Fibroblast of skin of abdomen (primary cell): ENCODE results near the gene MAP2K5.
A peak's percentile ranks its signal among the peaks of the same experiment; 100 is the strongest.
"Not testable (repeated sequence)": the region's sequence is repeated elsewhere in the genome, so short reads cannot be mapped to it uniquely, and the experiment has no call there.

Experiments
- DNase-seq: peaks from one replicate; pipeline ENCODE4 v3.0.0-alpha.2; 2013

Gene MAP2K5

DNA sequence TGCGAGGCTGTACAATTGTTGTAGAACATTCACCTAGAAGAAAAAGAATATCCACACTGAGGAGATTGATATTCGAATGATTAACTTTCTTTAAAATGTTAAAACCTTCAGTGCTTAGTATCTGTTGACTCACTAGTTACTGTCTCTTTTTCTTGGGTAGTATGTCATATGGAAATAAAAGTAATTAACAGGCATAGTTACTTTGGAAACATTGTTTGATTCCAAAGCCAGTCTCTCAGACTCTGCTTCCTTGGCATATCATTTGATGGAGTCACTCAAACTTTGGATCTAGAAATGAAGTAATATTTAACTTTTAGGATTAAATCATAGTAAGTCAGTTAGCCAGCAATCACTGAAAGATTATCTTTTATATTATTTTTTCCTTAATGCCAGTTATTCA, 63.4 kb downstream of the MAP2K5 start:
- DNase-seq = no peak

DNA sequence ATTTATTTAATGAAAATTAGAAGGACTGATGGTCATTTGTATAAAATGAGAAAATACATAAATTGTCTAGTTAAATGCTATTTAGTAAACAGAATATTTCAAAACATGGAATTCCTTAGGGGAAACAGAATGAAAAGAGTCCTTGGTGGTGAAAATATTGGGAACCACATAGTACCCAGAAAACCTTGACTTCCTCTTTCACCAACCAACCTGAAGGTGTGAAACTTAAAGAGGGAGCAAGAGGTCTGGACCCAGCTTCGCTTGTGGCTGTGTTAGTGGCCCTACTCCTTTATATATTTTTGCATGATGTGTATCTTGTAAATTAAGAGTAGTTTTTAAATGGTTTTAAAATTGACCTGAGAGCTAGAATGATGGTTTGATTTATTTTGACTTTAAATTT, 64.2 kb downstream of the MAP2K5 start:
- DNase-seq = no peak

- DNase-seq = no peak
These were observed 64.8 kb downstream of the MAP2K5 start for GRCh38 chr15:67607329-67607728.

DNA sequence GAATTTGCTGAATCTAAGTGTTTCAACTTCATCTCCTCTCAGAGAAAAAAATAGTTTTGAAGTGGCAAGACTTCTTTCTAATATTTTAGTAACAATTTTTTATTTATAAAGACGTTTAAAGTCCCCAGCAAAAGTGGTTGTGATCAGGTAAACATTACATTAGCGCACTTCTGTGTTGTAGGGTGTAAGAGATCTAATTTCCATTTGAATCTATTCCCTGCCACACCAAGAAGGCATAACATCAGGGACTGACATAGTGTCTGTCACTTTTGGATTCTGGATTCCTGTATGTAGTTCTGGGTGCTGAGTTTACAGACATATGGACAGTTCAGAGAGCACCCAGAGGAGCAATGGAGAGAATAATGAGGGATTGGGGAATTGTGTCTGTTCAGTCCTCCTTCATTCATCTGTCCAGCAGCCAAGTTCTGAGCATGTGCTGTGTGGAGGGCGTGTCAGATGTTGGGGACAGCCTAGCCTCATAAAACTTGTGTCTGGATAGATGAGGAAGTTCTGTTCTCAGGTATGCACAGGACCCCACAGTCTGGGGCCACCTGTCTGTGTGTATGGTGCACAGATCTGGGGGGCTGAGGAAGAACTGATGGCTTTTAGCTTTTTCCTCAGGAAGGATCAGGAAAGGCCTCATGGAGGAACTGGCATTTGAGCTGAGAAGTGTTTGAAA, 65.6 kb downstream of the MAP2K5 start:
- no peak for DNase-seq

GRCh38 chr15:67608638-67608959, 66.1 kb downstream of the MAP2K5 start:
- DNase-seq = no peak

DNA sequence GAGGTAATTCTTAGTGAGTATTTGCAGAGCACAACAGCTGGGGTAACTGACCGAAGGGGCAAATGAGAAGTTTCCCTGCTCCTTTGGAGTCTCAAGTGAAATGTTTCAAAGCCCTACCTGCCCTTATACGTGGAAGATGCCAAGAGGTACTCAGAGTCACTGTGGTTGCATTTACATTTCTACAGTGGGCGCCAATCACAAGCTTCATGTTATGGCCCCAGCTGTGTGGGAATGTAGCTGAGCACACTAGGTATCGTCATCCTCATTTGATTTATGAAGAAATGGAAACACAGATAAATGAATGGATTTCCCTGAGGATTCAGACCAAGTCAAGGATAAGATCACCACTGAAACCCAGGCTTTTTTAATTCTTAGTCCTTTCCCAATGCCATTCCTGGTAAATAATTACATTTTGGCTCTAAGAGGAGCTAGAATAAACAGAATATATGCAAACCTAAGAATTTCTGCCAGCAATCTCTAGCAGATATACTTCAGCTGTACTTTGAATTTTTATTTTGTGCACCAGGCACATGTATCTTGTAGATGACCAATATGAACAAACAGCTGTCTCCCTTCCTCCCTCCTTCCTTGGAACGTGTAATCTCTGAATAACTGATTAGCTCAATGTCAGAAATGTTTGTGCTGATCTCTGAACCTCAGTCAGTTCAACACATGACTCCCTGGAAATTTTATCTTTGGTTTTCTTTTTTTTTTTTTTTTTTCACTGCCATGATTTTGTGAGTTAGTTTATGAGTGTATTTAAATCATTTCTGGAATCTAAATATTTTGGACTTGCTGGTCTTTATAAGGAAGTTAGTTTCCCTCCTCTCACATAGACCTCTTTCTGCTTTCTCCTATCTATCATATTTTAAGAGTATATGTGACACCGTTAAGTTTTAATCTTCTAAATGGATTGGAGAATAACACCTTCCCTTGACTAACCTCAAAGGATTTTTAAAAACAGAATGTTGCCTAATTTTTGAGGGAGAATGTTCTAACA, 69.2 kb downstream of the MAP2K5 start:
- DNase-seq = peak; percentile 6

- DNase-seq = no peak
These were observed 70.7 kb downstream of the MAP2K5 start for GRCh38 chr15:67613211-67613610.

GRCh38 chr15:67613708-67614107, 71.2 kb downstream of the MAP2K5 start:
- DNase-seq = no peak

DNA sequence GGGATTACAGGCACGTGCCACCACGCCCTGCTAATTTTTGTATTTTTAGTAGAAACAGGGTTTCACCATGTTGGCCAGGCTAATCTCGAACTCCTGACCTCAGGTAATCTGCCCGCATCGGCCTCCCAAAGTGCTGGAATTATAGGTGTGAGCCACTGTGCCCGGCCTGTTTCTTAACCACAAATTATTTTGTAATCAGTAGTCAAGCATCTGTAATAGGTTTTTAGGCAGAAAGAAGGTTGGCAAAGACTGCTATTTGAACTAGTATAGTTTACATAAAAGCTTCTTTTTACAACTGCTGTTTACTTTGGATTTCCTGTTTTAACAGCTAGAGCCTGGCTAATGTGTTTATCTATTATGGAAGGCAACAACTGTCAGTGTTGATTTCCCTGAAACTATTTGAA, 72.6 kb downstream of the MAP2K5 start:
- DNase-seq = not testable (repeated sequence)

DNA sequence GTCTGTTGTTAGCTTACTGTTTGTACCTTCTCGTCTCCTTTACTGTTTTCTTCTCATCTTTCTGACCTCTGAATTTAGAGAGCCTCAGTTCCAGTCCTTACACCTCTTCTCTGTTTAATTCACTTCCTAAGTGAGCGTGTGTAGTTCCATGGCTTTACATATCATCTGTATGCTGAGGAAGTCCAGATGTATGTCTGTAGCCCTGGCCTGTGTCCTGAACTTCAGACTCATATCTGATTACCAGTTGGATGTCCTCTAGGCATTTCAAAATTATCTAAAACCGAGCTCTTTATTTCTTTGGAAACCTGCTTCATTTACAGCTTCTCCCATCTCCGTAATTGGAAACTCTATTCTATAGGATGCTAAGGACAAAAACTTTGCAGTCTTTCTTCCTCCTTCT, 75.8 kb downstream of the MAP2K5 start:
- DNase-seq = no peak

DNA sequence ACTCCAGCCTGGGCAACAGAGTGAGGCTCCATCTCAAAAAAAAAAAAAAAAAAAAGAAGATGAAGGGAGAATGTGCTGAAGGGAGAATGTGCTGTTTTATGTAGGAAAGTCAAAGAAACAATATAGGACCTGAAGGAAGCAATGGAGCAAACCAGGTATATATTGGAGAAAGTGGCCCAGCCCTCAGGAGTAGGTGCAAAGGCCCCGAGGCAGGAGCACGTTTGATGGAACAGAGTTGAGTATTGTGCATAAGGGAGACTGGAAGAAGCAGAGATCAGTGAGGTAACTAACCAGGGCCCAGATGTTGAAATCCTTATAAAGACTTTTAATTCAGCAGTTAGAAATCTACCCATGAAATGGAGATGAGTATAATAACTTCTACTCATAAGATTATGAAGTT, 79.6 kb downstream of the MAP2K5 start:
- no peak for DNase-seq

DNA sequence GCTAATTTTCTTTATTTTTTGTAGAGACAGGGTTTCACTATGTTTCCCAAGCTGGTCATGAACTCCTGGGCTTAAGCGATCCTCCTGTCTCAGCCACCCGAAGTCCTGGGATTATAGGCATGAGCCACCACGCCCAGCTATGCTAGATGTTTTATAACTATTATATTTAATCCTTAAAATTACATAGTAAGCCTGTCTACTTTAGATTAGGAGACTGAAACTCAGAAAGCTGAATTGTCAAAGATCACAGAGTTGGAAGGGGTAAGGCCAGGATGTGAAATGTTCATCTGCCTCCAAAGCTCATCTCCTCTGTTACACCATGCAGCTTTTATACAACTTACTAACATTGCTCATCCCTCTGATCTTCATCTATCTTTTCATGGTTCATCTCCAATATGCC, 89.8 kb downstream of the MAP2K5 start:
- DNase-seq = no peak

DNA sequence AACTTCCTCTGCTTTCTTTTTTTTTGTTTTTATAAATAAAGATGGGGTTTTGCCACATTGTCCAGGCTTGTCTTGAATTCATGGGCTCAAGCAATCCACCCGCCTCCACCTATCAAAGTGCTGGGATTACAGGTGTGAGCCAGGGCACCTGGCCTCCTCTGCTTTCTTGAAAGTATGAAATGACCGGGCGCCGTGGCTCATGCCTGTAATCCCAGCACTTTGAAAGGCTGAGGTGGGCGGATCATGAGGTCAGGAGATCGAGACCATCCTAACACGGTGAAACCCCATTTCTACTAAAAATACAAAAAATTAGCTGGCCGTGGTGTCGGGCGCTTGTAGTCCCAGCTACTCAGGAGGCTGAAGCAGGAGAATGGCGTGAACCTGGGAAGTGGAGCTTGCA, 93.4 kb downstream of the MAP2K5 start:
- not testable (repeated sequence) for DNase-seq

DNA sequence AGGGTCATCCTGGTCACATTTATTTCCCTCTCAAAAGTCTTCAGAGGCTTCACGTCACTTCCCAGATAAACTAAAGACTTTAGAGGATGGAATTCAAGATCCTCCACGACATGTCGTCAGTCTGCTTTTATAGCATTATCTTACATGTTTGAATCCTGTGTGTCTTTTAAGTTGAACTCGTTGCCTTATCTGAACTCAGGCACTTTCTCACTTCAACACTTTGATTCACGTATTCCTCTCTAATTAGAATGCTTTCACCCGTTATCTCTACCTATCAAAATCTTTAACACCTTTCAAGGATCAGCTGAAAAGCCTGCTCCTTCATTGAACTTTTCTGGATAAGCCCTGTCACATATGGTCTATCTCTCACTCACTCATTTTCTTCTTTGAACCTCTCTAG, 97.1 kb downstream of the MAP2K5 start:
- DNase-seq = no peak

DNA sequence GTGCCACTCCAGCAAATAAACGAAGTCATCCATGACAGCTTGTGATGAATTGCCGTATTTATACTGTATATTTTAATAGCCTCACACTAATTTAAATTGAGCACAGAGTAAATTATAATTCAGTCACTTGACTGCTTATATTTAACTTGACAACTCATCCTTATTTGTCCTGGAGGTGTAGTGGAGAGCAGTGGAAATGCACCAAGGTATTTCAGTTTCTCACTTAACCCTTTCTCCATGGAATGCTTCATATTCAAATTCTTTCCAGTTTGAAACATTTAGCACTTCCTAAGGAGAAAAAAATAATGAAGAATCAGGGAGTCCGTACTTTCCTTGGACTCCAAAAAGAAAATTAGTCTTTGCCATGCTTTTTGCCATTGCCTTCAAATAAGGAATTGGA, 99.0 kb downstream of the MAP2K5 start:
- no peak for DNase-seq

DNA sequence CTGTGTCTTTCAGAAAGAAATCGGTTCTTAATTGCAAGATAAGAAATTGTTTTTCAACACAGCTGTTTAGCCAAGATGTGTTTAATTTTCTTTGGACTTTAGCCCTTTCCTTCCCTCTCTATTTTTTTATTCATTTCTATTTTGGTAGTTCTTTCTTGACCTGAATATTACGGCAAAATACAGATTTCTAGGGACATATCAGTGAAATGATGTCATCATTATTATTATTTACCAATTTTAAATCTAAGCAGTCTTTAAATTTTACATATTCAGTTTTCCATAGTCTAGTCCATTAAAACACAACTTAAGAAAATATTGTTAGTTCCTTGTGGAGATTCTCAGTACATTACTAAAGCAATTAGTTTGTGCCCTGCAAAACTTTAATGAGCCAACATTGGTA, 104.3 kb downstream of the MAP2K5 start:
- DNase-seq = no peak

GRCh38 chr15:67652586-67652985, 110.1 kb downstream of the MAP2K5 start:
- no peak for DNase-seq

DNA sequence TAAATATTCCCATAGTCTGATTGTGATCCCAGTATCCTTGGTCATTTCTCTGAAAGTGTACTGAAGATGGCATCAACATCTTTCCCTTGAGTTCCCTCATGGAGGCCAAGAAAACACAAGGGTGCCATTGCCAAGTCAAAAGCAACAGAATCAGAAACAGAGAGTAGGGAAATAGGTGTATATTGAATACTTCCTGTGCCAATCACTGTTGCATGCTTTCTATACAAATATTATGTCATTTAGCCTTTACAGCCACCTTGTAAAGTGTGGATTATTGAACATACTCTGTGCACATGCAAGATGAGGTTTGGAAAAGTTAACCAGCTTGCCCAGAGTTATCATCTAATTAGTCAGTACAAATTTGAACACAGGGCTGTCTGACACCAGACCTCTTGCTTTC, 117.9 kb downstream of the MAP2K5 start:
- no peak for DNase-seq

DNA sequence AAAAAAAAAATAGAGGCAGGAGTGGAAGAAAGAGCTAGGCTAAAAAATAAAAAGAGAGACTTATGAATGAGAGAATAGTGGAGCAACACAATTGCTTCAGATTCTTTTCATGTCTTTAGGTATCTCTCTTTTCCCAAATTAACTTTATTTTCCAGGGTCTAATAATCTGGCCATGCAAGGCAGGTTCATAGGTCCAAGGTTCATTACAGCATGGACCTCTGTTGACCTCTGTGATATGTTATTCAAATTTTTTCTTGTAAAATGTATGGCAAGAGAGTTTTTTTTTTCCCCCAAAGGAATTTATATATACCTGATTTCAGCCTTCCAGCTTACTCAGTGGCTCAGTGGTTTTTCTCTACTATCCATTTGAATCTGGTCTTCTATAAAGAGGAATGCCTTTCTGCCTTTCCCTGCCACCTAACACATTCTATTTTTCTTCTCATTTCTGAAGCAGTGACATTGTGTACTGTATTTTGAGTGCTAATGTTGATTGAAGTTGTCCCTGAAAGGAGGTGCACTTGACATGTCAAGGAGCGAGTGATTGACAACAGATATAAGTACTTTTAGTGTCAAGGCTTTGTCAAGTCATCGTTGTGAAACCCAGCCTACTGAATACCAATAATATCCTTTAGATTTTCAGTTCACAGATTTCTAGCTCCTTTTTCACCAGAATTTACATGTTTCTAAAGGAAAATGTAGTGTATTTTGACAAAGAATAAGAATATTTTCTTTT, 118.5 kb downstream of the MAP2K5 start:
- no peak for DNase-seq

GRCh38 chr15:67670647-67671305, 128.3 kb downstream of the MAP2K5 start:
- DNase-seq = no peak

- not testable (repeated sequence) for DNase-seq
These were observed 130.3 kb downstream of the MAP2K5 start for GRCh38 chr15:67672834-67673233.

DNA sequence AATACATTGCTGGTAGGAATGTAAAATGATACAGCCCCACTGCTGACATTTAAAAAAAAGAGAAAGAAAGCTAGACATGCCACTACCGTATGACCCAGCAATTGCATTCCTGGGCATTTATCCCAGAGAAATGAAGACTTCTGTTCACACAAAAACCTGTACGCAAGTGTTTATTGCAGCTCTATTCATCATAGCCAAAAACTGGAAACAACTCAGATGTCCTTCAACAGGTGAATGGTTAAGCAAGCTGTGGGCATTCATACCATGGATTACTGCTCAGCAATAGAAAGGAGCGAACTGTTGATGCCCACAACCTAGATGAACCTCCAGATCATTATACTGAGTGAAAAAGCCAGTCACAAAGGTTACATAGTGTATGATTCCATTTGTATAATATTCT, 132.5 kb downstream of the MAP2K5 start:
- DNase-seq = no peak

DNA sequence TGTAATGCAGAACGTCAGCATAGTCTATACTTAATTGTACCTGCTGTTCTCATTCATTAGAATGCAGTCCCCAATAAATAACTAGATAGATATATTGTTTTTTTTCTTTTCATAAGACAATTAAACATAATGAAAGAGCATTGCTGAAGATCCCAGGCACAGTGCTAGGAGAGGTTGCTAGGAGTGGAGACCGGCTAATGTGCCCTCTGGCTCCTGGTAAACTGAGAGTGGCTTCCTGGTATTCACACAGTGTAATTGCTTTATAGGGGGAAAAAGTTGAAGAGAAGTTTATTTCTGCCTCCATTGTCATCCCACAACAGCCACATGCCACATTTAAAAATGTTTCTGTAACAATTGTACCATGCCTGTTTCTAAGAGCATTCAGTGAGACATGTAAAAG, 135.6 kb downstream of the MAP2K5 start:
- no peak for DNase-seq
